IMR-90 (cell line): Measurements from ENCODE around the gene S100A6. TPM values are rescaled to one million over a fixed set of nuclear protein-coding genes. Genes with fewer than 3 reads are reported as not detected.

Source experiments
- ATAC-seq: fragments of 200-7000 bp; cut with Tn5 transposase; 2 replicates; pipeline ENCODE4 v1.9.1; 2020; ENCODE audit warnings: low read depth, mild to moderate bottlenecking, moderate library complexity
- BruUV-seq: library from RNA; stranded (reverse); fragments of 400-500 nt; replicated peaks from 2 replicates; lab custom pipeline; 2021; lab: Mats Ljungman, UMichigan
- CTCF ChIA-PET: fragments of 300-600 bp; formaldehyde crosslinking; extraction: SDS; loops from one replicate; lab custom pipeline; 2021; ENCODE audit warnings: antibody characterized with exemption; lab: Yijun Ruan, JAX
- POLR2A ChIA-PET: fragments of 300-600 bp; sonication (Branson Sonifier 250); formaldehyde crosslinking; loops from one replicate; lab custom pipeline; 2022; ENCODE audit warnings: antibody characterized with exemption; ENCODE audit not compliant: unreplicated experiment; lab: Charles Lee
- DNase-seq: peaks from one replicate; pipeline ENCODE4 v3.0.0; 2013
- H2AFZ ChIP-seq: replicated peaks from 2 replicates; pipeline ENCODE3; 2013; ENCODE audit warnings: low read length, mild to moderate bottlenecking; ENCODE audit not compliant: poor library complexity
- H2AK5ac ChIP-seq: 2 replicates; pipeline ENCODE4 v1.6.1; 2013; ENCODE audit warnings: low read depth, low read length, inconsistent platforms
- H2AK9ac ChIP-seq: replicated peaks from 2 replicates; pipeline ENCODE3; 2013; ENCODE audit warnings: mild to moderate bottlenecking, low read depth, low read length, moderate library complexity; ENCODE audit not compliant: poor library complexity
- H2BK120ac ChIP-seq: 2 replicates; pipeline ENCODE4 v1.6.1; 2013; ENCODE audit warnings: low read depth, low read length, inconsistent platforms
- H2BK15ac ChIP-seq: 3 replicates; pipeline ENCODE4 v1.6.1; 2013; ENCODE audit warnings: low read depth, low read length, inconsistent platforms
- H2BK20ac ChIP-seq: 2 replicates; pipeline ENCODE4 v1.6.1; 2013; ENCODE audit warnings: low read depth, mild to moderate bottlenecking, inconsistent platforms, low read length, moderate library complexity
- H2BK5ac ChIP-seq: 2 replicates; pipeline ENCODE4 v1.6.1; 2013; ENCODE audit warnings: mild to moderate bottlenecking, low read depth, low read length, inconsistent platforms; ENCODE audit not compliant: poor library complexity, severe bottlenecking
- H3K14ac ChIP-seq: replicated peaks from 2 replicates; pipeline ENCODE4 v1.6.1; 2013; ENCODE audit warnings: low read depth, low read length, inconsistent platforms
- H3K18ac ChIP-seq: 2 replicates; pipeline ENCODE4 v1.6.1; 2013; ENCODE audit warnings: low read depth, low read length, control low read depth
- H3K23ac ChIP-seq: 2 replicates; pipeline ENCODE4 v1.6.1; 2013; ENCODE audit warnings: low read depth, low read length, inconsistent platforms
- H3K27ac ChIP-seq: 2 replicates; pipeline ENCODE4 v1.5.1; 2013; ENCODE audit warnings: mild to moderate bottlenecking, control low read depth, low read length; ENCODE audit not compliant: insufficient read depth
- H3K27me3 ChIP-seq: 2 replicates; pipeline ENCODE4 v1.6.1; 2013; ENCODE audit warnings: low read length; ENCODE audit not compliant: control insufficient read depth, insufficient read depth
- H3K36me3 ChIP-seq: 2 replicates; pipeline ENCODE4 v1.6.1; 2013; ENCODE audit warnings: low read length, mixed read lengths; ENCODE audit not compliant: control insufficient read depth, insufficient read depth
- H3K4ac ChIP-seq: 2 replicates; pipeline ENCODE4 v1.6.1; 2013; ENCODE audit warnings: low read depth, low read length, inconsistent platforms
- H3K4me1 ChIP-seq: 2 replicates; pipeline ENCODE4 v1.6.1; 2013; ENCODE audit warnings: low read length, mixed read lengths; ENCODE audit not compliant: control insufficient read depth, insufficient read depth
- H3K4me2 ChIP-seq: 2 replicates; pipeline ENCODE4 v1.6.1; 2013; ENCODE audit warnings: low read depth, mild to moderate bottlenecking, control low read depth, low read length, moderate library complexity
- H3K4me3 ChIP-seq: 2 replicates; pipeline ENCODE4 v1.5.1; 2013; ENCODE audit warnings: low read depth, mild to moderate bottlenecking, control low read depth, low read length, moderate library complexity; ENCODE audit not compliant: insufficient read depth
- H3K56ac ChIP-seq: 2 replicates; pipeline ENCODE4 v1.6.1; 2013; ENCODE audit warnings: low read length, inconsistent platforms; ENCODE audit not compliant: insufficient read depth; ENCODE audit errors: extremely low read depth
- H3K79me1 ChIP-seq, 2 experiments: 2 replicates each; pipeline ENCODE4 v1.6.1; 2013; ENCODE audit warnings: low read length in 2 of 2, inconsistent platforms in 1 of 2, low read depth in 1 of 2
- H3K9ac ChIP-seq: 2 replicates; pipeline ENCODE4 v1.6.1; 2013; ENCODE audit warnings: low read depth, low read length, control low read depth
- H3K9me1 ChIP-seq: 2 replicates; pipeline ENCODE4 v1.6.1; 2013; ENCODE audit warnings: low read length, inconsistent platforms; ENCODE audit not compliant: insufficient read depth
- H3K9me3 ChIP-seq: 2 replicates; pipeline ENCODE4 v1.6.1; 2013; ENCODE audit warnings: low read length; ENCODE audit not compliant: control insufficient read depth, insufficient read depth
- H4K20me1 ChIP-seq: 2 replicates; pipeline ENCODE4 v1.6.1; 2013; ENCODE audit warnings: low read length, inconsistent platforms; ENCODE audit not compliant: insufficient read depth
- H4K5ac ChIP-seq: 2 replicates; pipeline ENCODE4 v1.6.1; 2013; ENCODE audit warnings: mild to moderate bottlenecking, low read depth, low read length, control low read depth
- H4K8ac ChIP-seq, 2 experiments: 2 replicates each; pipeline ENCODE4 v1.6.1; 2013; ENCODE audit warnings: low read depth in 2 of 2, low read length in 2 of 2, control low read depth in 1 of 2, inconsistent platforms in 1 of 2
- H4K91ac ChIP-seq: 2 replicates; pipeline ENCODE4 v1.6.1; 2013; ENCODE audit warnings: low read depth, low read length, inconsistent platforms; ENCODE audit not compliant: insufficient read depth
- MAFK ChIP-seq: IDR thresholded peaks from 2 replicates; pipeline ENCODE4 v1.6.1; 2012; ENCODE audit warnings: low read depth, low read length, improper control_type of control experiment
- RCOR1 ChIP-seq: IDR thresholded peaks from 2 replicates; pipeline ENCODE4 v1.6.1; 2012; ENCODE audit warnings: mild to moderate bottlenecking, low read length, improper control_type of control experiment; ENCODE audit not compliant: insufficient replicate concordance
- SMC3 ChIP-seq: fragments of 150-350 bp; IDR thresholded peaks from 2 replicates; pipeline ENCODE4 v1.6.1; 2016; ENCODE audit warnings: low read depth, mild to moderate bottlenecking, antibody characterized with exemption, low read length, moderate library complexity
- WGBS, 2 experiments: methylation state at CpG; one replicate each; pipeline versions ENCODE4 v1.1.5 to v1.1.7; 2013; ENCODE audit warnings: missing lambda C conversion rate in 2 of 2; ENCODE audit not compliant: insufficient read length in 1 of 2; ENCODE audit errors: extremely low coverage in 2 of 2; 5-methylcytosine and 5-hydroxymethylcytosine counted together
- dilution Hi-C: fragments of 300-500 bp; cut with HindIII; formaldehyde crosslinking; loops from one replicate; pipeline ENCODE4 v1.14.3; 2018; ENCODE audit warnings: low sequenced_read_pairs; ENCODE audit not compliant: unreplicated experiment
- in situ Hi-C: fragments of 300-500 bp; cut with MboI; formaldehyde crosslinking; loops from 3 replicates; pipeline ENCODE4 v1.14.3; 2019; ENCODE audit warnings: low sequenced_read_pairs, inconsistent platforms, mixed read lengths
- intact Hi-C: fragments of 100-400 bp; cut with micrococcal nuclease; formaldehyde crosslinking; loops from 2 replicates; pipeline ENCODE4 v1.10.0; 2022
- polyA plus RNA-seq, 3 experiments: library from polyadenylated mRNA; depleted of rRNA; stranded (reverse); fragments of >200 nt; gene quantifications; 2 replicates each; pipeline ENCODE4 v1.2.3, GENCODE V29; 2012; ENCODE audit warnings: low replicate concordance in 1 of 3
- total RNA-seq: library from RNA; depleted of rRNA; stranded (reverse); fragments of >200 nt; gene quantifications from 2 replicates; pipeline ENCODE4 v1.2.3, GENCODE V29; 2012
- TF ChIP-seq, protein P1 (sequence below): fragments of 150-350 bp; IDR thresholded peaks from 2 replicates; pipeline ENCODE4 v1.6.1; 2017; ENCODE audit warnings: mild to moderate bottlenecking, antibody characterized with exemption, low read length, low read depth

S100A6 gene
- total and polyA plus RNA-seq, 2 of the 4 experiments (the other 2 are of a cell fraction), result 373 to 1,755 TPM

GRCh38 chr1:153560241-153560640 is 24.4 kb upstream of the S100A6 start:
- H3K18ac ChIP-seq, result no peak overlapping the region
- no peak overlapping the region for H2BK120ac ChIP-seq
- TF ChIP-seq MAFK, result no peak
- no peak for TF ChIP-seq RCOR1
- TF ChIP-seq, protein P1, sequence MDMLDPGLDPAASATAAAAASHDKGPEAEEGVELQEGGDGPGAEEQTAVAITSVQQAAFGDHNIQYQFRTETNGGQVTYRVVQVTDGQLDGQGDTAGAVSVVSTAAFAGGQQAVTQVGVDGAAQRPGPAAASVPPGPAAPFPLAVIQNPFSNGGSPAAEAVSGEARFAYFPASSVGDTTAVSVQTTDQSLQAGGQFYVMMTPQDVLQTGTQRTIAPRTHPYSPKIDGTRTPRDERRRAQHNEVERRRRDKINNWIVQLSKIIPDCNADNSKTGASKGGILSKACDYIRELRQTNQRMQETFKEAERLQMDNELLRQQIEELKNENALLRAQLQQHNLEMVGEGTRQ, result no peak
- TF ChIP-seq SMC3, result no peak
- no peak overlapping the region for H2BK15ac ChIP-seq
- intact Hi-C loops (no loop called here), in situ Hi-C loops (loop anchor here (10.0 kb wide), 1 partner anchor 45 kb away; no protein-coding TSS in a partner anchor), dilution Hi-C loops (no loop called here)
- no peak overlapping the region for H2AFZ ChIP-seq
- no TSS peak for BruUV-seq
- H4K5ac ChIP-seq, result no peak overlapping the region
- H3K9me3 ChIP-seq, result no peaks in the 10 kb centered on the region
- WGBS, 2 experiments, result no CpG with 5 or more reads among the region's 2 CpGs
- H3K14ac ChIP-seq, result no peak overlapping the region
- POLR2A ChIA-PET, result no interaction called here
- H4K91ac ChIP-seq, result no peak overlapping the region
- H4K8ac ChIP-seq, result no peak overlapping the region
- no peak overlapping the region for H3K9ac ChIP-seq
- no peak overlapping the region for H3K4me2 ChIP-seq
- no peak overlapping the region for H3K56ac ChIP-seq
- peaks cover under 1 to 17% of the 10 kb centered on the region in 2 experiments; a peak in 3 of 4 replicates for H3K79me1 ChIP-seq
- H3K23ac ChIP-seq, result no peak overlapping the region
- H2AK9ac ChIP-seq, result no peak overlapping the region
- CTCF ChIA-PET, result interaction anchor here (1.0 kb wide), 1 partner anchor 27 kb away, joined by 3 read pairs; no protein-coding TSS in a partner anchor
- H3K27ac ChIP-seq, result no peak overlapping the region
- no peak overlapping the region for H2BK5ac ChIP-seq
- H3K4me1 ChIP-seq, result peaks cover 1% of the 10 kb centered on the region
- no peak overlapping the region for H2BK20ac ChIP-seq
- H3K4me3 ChIP-seq, result no peak overlapping the region
- H3K36me3 ChIP-seq, result no peaks in the 10 kb centered on the region
- H3K27me3 ChIP-seq, result no peaks in the 10 kb centered on the region
- no peak overlapping the region for H3K4ac ChIP-seq
- ATAC-seq, result no peak
- no peaks in the 10 kb centered on the region for H4K20me1 ChIP-seq
- no peak overlapping the region for H2AK5ac ChIP-seq
- no peak for DNase-seq
- H3K9me1 ChIP-seq, result peaks cover 7% of the 10 kb centered on the region; the same call in 1 of the 2 replicates
